Endothelial cell of umbilical vein (primary cell): ENCODE results near the gene TIMM8B. TPM values are rescaled to one million over a fixed set of nuclear protein-coding genes. Genes with fewer than 3 reads are reported as not detected.
"Not testable (repeated sequence)": the region's sequence is repeated elsewhere in the genome, so short reads cannot be mapped to it uniquely, and the experiment has no call there.

Source experiments
- BruUV-seq: library from RNA; stranded (reverse); fragments of 400-500 nt; replicated peaks from 2 replicates; lab custom pipeline; 2021; lab: Mats Ljungman, UMichigan
- CTCF ChIA-PET: fragments of 300-600, 350-600 bp; sonication (Branson Sonifier 250); formaldehyde crosslinking; loops from one replicate; lab custom pipeline; 2021; ENCODE audit warnings: antibody characterized with exemption, inconsistent platforms; lab: Charles Lee
- POLR2A ChIA-PET: fragments of 300-600, 350-600 bp; sonication (Branson Sonifier 250); formaldehyde crosslinking; loops from one replicate; lab custom pipeline; 2021; ENCODE audit warnings: antibody characterized with exemption, inconsistent platforms; lab: Charles Lee
- DNase-seq: peaks from one replicate; pipeline ENCODE4 v3.0.0-alpha.2; 2011; ENCODE audit warnings: low read depth, low spot score
- FAIRE-seq: peaks from 2 replicates; lab custom pipeline; 2011; peaks lifted over from hg19 to GRCh38; lab: Jason Lieb, UNC
- H2AFZ ChIP-seq: 2 replicates; pipeline ENCODE4 v1.6.0; 2012; ENCODE audit warnings: low read depth, low read length, control low read depth, inconsistent platforms
- H3K27ac ChIP-seq: 2 replicates; pipeline ENCODE4 v1.5.1; 2011; ENCODE audit warnings: low read depth, mild to moderate bottlenecking, control low read depth, low read length, moderate library complexity; ENCODE audit not compliant: insufficient read depth
- H3K27me3 ChIP-seq, 2 experiments: 2 replicates each; pipeline versions ENCODE4 v1.6.0 to v1.6.1; 2011; ENCODE audit warnings: low read length in 2 of 2, mixed read lengths in 1 of 2; ENCODE audit not compliant: control insufficient read depth in 2 of 2, insufficient read depth in 2 of 2
- H3K36me3 ChIP-seq, 2 experiments: 2 replicates in 1 of 2; 3 replicates in 1 of 2; pipeline ENCODE4 v1.5.1; 2011; ENCODE audit warnings: low read length in 2 of 2, mild to moderate bottlenecking in 1 of 2, moderate library complexity in 1 of 2; ENCODE audit not compliant: control insufficient read depth in 2 of 2, insufficient read depth in 2 of 2; ENCODE audit errors: extremely low read depth in 1 of 2
- H3K4me1 ChIP-seq: 3 replicates; pipeline ENCODE4 v1.5.1; 2011; ENCODE audit warnings: mild to moderate bottlenecking, low read length; ENCODE audit not compliant: control insufficient read depth, insufficient read depth; ENCODE audit errors: extremely low read depth
- H3K4me2 ChIP-seq: 2 replicates; pipeline ENCODE4 v1.6.1; 2011; ENCODE audit warnings: low read length, control low read depth, mixed read lengths; ENCODE audit not compliant: insufficient read depth
- H3K4me3 ChIP-seq, 3 experiments: fragments of 200-600 bp in 1 of 3; sonication (generic), shearing (Covaris generic) in 1 of 3; replicated peaks in 1 of 3; 2 replicates each; pipeline ENCODE4 v1.5.1; 2011 to 2016; ENCODE audit warnings: control low read depth in 3 of 3, low read length in 3 of 3, mild to moderate bottlenecking in 2 of 3, inconsistent platforms in 1 of 3, low read depth in 1 of 3, moderate library complexity in 1 of 3; ENCODE audit not compliant: insufficient read depth in 1 of 3
- H3K79me2 ChIP-seq: 2 replicates; pipeline ENCODE4 v1.6.0; 2012; ENCODE audit warnings: low read length, inconsistent platforms; ENCODE audit not compliant: control insufficient read depth, insufficient read depth
- H3K9ac ChIP-seq: replicated peaks from 2 replicates; pipeline ENCODE3; 2011; ENCODE audit warnings: low read length, control low read depth; ENCODE audit not compliant: insufficient read depth; ENCODE audit errors: extremely low read depth
- H3K9me1 ChIP-seq: replicated peaks from 3 replicates; pipeline ENCODE4 v1.6.0; 2011; ENCODE audit warnings: mild to moderate bottlenecking, low read length; ENCODE audit not compliant: control insufficient read depth, insufficient read depth; ENCODE audit errors: extremely low read depth
- H3K9me3 ChIP-seq: replicated peaks from 2 replicates; pipeline ENCODE4 v1.5.1; 2012; ENCODE audit warnings: low read length, inconsistent platforms; ENCODE audit not compliant: control insufficient read depth, insufficient read depth
- H4K20me1 ChIP-seq: replicated peaks from 2 replicates; pipeline ENCODE3; 2011; ENCODE audit warnings: mild to moderate bottlenecking, low read length; ENCODE audit not compliant: control insufficient read depth, insufficient read depth; ENCODE audit errors: extremely low read depth
- GATA2 ChIP-seq: IDR thresholded peaks from 2 replicates; pipeline ENCODE4 v1.7.0; 2011; ENCODE audit warnings: low read depth, mild to moderate bottlenecking, moderate library complexity, mixed read lengths, low read length; ENCODE audit not compliant: insufficient read length, insufficient read depth
- POLR2AphosphoS5 ChIP-seq: IDR thresholded peaks from 2 replicates; pipeline ENCODE4 v1.6.1; 2012; ENCODE audit warnings: low read depth, mild to moderate bottlenecking, control low read depth, low read length, moderate library complexity; ENCODE audit not compliant: insufficient read depth
- dilution Hi-C: fragments of 300-500 bp; cut with MboI; formaldehyde crosslinking; loops from one replicate; pipeline ENCODE4 v1.15.0; 2019; ENCODE audit warnings: low sequenced_read_pairs; ENCODE audit not compliant: extremely low pct_ligation_motif_present
- intact Hi-C: fragments of 100-400 bp; cut with micrococcal nuclease; formaldehyde crosslinking; loops from one replicate; pipeline ENCODE4 v1.10.0; 2022
- polyA plus RNA-seq, 4 experiments: library from polyadenylated mRNA; depleted of rRNA in 3 of 4; stranded (reverse) in 3 of 4; unstranded in 1 of 4; fragments of >200 nt; gene quantifications; 2 replicates each; pipeline versions ENCODE4 v1.2.1 to v1.2.3, GENCODE V29; 2011 to 2012; ENCODE audit warnings: missing spikeins in 1 of 4
- total RNA-seq: library from RNA; stranded (reverse); gene quantifications from 2 replicates; pipeline ENCODE4 v1.2.3, GENCODE V29; 2021

TIMM8B gene
- total and polyA plus RNA-seq, 2 donors (not counting 3 experiments of a cell fraction or from before 2014, with no cell fraction given), result 77.0 to 110 TPM

GRCh38 chr11:112096194-112096593, 9.6 kb upstream of the TIMM8B start:
- H3K4me1 ChIP-seq, result no peaks in the 10 kb centered on the region
- DNase-seq (no peak), FAIRE-seq (no peak)
- H3K9me1 ChIP-seq, result no peaks in the 10 kb centered on the region
- no peak overlapping the region for H2AFZ ChIP-seq
- no peaks in the 10 kb centered on the region for H3K79me2 ChIP-seq
- ChIA-PET CTCF (no interaction called here), POLR2A (no interaction called here)
- intact Hi-C loops (no loop called here), dilution Hi-C loops (no loop called here)
- H3K9me3 ChIP-seq, result no peaks in the 10 kb centered on the region
- no peak overlapping the region for H3K4me3 ChIP-seq
- H4K20me1 ChIP-seq, result no peaks in the 10 kb centered on the region
- H3K27me3 ChIP-seq, result no peaks in the 10 kb centered on the region
- H3K9ac ChIP-seq, result no peak overlapping the region
- H3K4me2 ChIP-seq, result no peak overlapping the region
- TF ChIP-seq POLR2AphosphoS5 (no peak), GATA2 (no peak)
- H3K36me3 ChIP-seq, result peaks cover 3 to 6% of the 10 kb centered on the region in 2 experiments
- BruUV-seq, result no TSS peak
- no peak overlapping the region for H3K27ac ChIP-seq

- H3K9me3 ChIP-seq, intact Hi-C loops, DNase-seq, H3K4me2 ChIP-seq, dilution Hi-C loops, H3K4me1 ChIP-seq, H3K36me3 ChIP-seq, H3K27ac ChIP-seq, BruUV-seq, H4K20me1 ChIP-seq, H3K9me1 ChIP-seq, POLR2A ChIA-PET, H2AFZ ChIP-seq, H3K79me2 ChIP-seq, H3K27me3 ChIP-seq, FAIRE-seq, H3K9ac ChIP-seq, H3K4me3 ChIP-seq: not testable (repeated sequence)
- CTCF ChIA-PET, result interaction anchor here (1.3 kb wide), 1 partner anchor 19 kb away, joined by 4 read pairs; no protein-coding TSS in a partner anchor
These were observed 8.7 kb upstream of the TIMM8B start for GRCh38 chr11:112095302-112095701.
